H54 (cell line): ENCODE results near the gene DPP7.
"Not testable (repeated sequence)": the region's sequence is repeated elsewhere in the genome, so short reads cannot be mapped to it uniquely, and the experiment has no call there.

Experiments used
- DNase-seq: peaks from one replicate; pipeline ENCODE4 v3.0.0; 2011; ENCODE audit warnings: low spot score, mixed read lengths; ENCODE audit not compliant: insufficient read length
- FAIRE-seq: peaks from 3 replicates; lab custom pipeline; 2011; peaks lifted over from hg19 to GRCh38; lab: Jason Lieb, UNC
- POLR2A ChIP-seq: IDR thresholded peaks from 2 replicates; pipeline ENCODE4 v1.6.1; 2011; ENCODE audit warnings: low read depth, mild to moderate bottlenecking, low read length

Gene DPP7

GRCh38 chr9:137130176-137130755, 15.7 kb upstream of the DPP7 start:
- TF ChIP-seq POLR2A, result no peak
- DNase-seq (no peak), FAIRE-seq (no peak)

GRCh38 chr9:137129456-137130175, 15.1 kb upstream of the DPP7 start:
- peak; percentile 91 for TF ChIP-seq POLR2A
- DNase-seq (peak; percentile 100), FAIRE-seq (peak; percentile 62)

- DNase-seq (no peak), FAIRE-seq (no peak)
- TF ChIP-seq POLR2A, result no peak
Observed at GRCh38 chr9:137128862-137129455, 14.4 kb upstream of the DPP7 start.

- FAIRE-seq, result no peak
- no peak for TF ChIP-seq POLR2A
Observed at GRCh38 chr9:137128158-137128861, 13.8 kb upstream of the DPP7 start.

GRCh38 chr9:137127301-137128157, 13.0 kb upstream of the DPP7 start:
- DNase-seq (no peak), FAIRE-seq (no peak)
- TF ChIP-seq POLR2A, result no peak

More at GRCh38 chr9:137128158-137128861, 13.8 kb upstream of the DPP7 start:
- DNase-seq, result no peak

GRCh38 chr9:137126786-137127185, 12.3 kb upstream of the DPP7 start:
- TF ChIP-seq POLR2A, result no peak
- FAIRE-seq (no peak), DNase-seq (no peak)

- not testable (repeated sequence) for FAIRE-seq, DNase-seq
Observed at GRCh38 chr9:137123952-137124462, 9.5 kb upstream of the DPP7 start.

GRCh38 chr9:137123468-137123837, 8.9 kb upstream of the DPP7 start:
- FAIRE-seq (no peak), DNase-seq (no peak)
- TF ChIP-seq POLR2A, result no peak

- not testable (repeated sequence) for FAIRE-seq, DNase-seq
Observed at GRCh38 chr9:137122796-137123467, 8.4 kb upstream of the DPP7 start.

GRCh38 chr9:137121927-137122795, 7.6 kb upstream of the DPP7 start:
- DNase-seq, FAIRE-seq: not testable (repeated sequence)

GRCh38 chr9:137118092-137118603, 3.6 kb upstream of the DPP7 start:
- FAIRE-seq, result not testable (repeated sequence)

GRCh38 chr9:137117269-137117731, 2.8 kb upstream of the DPP7 start:
- TF ChIP-seq POLR2A, result no peak
- FAIRE-seq, result no peak
- no peak for DNase-seq

More at GRCh38 chr9:137118092-137118603, 3.6 kb upstream of the DPP7 start:
- DNase-seq, result not testable (repeated sequence)
